Kidney tubule cell (primary cell): ENCODE measurements around the gene HHIPL1.

Source experiments
- DNase-seq: peaks from one replicate; pipeline ENCODE4 v3.0.0-alpha.2; 2018; ENCODE audit warnings: low spot score

The HHIPL1 gene

GRCh38 chr14:99716091-99716849 lies 71.3 kb downstream of the HHIPL1 start:
- DNase-seq, result no peak

DNA sequence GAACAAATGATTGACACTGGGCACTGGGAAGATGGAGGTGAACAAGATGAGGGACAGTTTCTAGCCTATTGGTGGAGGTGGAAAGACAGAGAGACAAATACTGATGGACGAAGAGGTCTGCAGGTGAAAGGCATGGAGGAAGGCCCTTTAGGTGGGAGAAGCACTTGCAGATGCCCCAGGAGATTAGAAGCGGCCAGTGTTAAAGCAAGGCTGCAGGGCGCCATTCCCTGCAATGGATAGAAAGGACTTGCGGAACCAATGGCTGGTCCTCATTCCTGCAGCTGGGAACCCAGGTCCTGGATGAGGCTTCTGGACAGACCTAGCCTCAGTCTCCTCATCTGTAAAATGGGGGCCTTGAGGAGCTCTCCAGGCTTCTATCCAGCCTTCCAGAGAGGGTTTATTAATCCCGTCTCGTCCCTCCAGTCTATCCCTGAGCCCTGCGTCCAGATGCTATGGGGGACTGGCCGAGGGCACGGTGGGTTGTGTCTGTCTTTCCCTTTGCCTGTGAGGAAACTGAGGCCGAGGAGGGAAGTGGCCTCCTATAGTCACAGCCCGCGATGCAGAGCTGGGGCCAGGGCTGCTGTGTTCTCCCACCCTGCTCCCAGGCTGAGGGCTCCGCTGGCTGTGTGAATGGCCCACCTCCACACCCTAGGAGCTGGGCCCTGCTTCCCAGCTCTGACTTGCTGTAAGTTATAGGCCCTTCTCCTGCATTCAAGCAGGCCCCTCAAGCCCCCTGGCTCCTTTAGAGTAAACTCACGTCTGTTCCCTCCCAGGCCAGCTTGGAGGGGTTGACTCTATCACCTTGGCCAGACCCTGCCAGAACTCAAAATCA lies 72.1 kb downstream of the HHIPL1 start:
- DNase-seq, result no peak

DNA sequence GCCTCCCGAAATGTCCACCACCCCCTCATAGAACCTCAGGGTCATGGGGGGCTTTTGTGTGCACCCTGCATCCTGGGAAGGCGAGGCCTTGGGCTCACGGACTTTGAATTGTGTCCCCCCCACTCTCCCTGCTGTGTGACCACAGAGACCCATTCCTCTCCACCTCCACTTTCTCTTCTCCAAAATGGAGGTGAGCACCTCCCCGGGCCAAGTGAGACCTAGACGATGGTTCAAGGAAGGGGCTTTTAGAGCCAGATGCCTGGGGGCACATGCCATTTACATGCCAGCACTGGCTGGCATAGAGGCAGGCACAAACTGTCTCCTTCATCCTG lies 72.7 kb downstream of the HHIPL1 start:
- no peak for DNase-seq

DNA sequence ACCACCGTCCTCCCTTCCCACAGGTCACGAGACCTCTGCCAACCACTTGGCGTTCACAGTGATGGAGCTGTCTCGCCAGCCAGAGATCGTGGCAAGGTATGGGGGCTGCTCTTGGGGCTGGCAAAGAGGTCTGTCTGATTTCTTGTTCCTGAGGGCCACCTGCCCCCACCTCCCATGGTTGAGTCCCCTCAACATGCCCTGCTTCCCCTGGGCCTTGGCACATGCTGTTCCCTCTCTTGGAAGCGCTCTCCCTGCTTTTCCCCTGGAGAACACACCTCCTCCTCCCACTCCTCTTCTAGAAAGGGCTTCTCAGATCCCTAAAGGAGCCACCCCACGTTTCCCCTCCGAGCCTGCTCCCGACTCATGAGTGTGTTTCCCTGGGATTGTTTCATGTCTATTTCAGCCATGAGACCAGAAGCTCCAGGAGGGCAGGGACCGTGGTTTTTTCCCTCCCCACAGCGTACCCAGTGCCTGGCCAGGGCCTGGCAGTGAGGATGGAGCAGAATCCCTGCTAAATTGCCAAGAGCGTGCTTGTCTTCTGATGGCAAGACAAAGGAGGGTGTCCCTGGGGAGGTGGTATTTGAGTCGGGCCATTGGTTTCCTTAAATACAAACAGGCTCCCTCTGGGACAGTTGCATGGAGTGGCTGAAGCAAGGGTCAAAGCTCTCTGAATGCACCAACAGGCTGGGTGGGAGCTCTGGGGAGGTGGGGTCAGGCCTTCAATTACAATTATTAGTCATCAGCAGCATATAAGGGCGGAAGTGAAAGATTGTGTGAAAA lies 73.3 kb downstream of the HHIPL1 start:
- DNase-seq, result no peak

DNA sequence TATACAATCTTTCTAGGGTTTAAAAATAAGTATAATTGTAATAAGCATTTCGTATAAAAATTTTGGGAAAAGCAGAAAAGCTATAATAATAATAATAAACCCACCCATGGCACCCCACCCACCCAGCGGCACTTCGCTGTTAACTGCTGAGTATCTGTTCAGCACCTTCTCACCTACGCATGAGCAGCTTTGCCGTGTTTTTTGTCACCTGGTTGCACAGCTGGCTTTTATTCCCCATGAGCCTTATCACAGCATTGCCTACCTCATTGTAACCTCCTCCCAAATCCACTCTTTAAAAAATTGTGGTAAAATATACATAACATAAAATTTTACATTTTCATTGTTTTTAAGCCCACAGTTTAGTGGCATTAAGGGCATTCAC lies 73.9 kb downstream of the HHIPL1 start:
- DNase-seq, result no peak

DNA sequence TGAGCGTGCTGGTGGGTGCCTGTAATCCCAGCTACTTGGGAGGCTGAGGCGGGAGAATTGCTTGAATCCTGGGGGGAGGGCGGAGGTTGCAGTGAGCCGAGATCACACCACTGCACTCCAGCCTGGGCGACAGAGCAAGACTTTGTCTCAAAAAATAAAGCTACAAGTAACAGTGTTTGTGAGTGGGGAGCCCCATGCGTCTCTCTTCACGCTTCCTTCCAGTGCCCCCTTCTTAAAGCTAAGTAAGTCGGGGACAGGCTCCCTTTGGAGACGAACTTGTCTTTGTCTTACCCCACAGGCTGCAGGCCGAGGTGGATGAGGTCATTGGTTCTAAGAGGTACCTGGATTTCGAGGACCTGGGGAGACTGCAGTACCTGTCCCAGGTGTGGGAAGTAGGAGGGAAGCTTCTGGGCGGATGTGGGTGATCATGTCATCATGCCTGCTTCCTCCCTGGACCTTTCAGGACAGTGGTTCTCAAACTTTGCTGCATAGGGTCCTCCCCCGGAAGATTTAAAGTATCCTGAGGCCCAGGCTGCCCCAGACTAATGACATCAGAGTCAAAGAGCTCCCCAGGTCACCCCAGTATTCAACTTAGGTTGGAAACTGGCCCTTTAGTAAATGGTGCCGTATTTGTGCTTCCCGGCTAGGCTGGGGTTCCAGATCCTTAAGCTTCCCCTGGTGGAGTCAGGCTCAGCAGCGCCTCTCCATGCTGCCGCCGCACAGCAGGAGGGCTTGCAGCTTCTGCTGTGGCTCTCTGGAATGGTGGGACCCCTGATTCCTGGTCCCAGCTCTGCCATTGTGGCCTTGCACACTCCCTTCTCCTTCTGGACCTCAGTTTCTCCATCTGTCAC lies 76.2 kb downstream of the HHIPL1 start:
- no peak for DNase-seq

GRCh38 chr14:99721792-99722516 lies 77.0 kb downstream of the HHIPL1 start:
- DNase-seq, result no peak

DNA sequence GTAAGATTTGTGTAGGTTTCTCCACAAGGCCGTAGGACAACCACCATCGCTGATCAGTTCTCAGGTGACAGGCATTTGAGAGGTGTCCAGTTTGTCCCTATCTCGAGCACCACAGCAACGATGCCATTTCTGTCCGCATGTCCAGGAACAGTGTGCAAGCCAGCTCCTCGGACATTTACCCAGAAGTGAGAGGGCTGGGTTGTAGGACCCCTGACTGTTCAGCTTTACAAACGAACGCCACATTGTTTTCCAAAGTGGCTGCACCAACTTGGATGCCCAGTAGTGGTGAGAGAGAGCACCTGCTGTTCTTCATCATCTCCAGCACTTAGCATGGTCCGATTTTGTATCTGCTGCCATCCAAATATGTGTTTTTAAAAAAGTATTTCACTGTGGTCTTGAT lies 77.8 kb downstream of the HHIPL1 start:
- DNase-seq, result no peak

DNA sequence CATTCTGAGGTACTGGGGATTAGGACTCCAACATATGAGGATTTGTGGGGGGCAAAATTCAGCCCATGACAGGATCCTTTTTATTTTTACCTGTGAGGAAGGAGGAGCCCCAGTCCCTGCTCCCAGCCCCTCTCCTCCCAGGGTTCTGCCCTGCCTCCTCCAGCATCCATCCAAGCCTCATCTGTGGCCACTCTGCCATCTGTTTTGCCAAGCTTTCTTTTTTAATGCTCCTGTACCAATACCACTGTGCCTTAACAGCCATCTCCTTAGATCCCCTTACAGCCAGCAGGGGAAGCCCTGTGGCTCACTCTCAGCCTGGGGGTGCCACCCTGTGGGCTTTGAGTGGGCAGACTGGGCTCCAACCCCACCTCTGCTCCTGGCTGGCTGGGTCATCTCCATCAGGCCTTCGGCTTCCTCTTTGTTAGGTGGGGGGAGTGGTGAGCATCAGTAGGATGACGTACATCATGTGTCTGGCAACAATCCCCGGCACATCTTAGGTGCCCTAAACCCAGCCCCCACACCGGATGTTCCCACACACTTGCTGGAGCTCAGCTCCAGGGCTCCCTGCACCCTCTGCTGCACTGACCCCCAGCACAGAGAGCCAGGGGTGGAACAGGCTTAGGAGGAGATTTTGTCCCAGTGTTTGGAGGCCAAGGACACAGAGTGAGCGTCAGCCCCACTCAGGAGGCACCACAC lies 79.4 kb downstream of the HHIPL1 start:
- no peak for DNase-seq

DNA sequence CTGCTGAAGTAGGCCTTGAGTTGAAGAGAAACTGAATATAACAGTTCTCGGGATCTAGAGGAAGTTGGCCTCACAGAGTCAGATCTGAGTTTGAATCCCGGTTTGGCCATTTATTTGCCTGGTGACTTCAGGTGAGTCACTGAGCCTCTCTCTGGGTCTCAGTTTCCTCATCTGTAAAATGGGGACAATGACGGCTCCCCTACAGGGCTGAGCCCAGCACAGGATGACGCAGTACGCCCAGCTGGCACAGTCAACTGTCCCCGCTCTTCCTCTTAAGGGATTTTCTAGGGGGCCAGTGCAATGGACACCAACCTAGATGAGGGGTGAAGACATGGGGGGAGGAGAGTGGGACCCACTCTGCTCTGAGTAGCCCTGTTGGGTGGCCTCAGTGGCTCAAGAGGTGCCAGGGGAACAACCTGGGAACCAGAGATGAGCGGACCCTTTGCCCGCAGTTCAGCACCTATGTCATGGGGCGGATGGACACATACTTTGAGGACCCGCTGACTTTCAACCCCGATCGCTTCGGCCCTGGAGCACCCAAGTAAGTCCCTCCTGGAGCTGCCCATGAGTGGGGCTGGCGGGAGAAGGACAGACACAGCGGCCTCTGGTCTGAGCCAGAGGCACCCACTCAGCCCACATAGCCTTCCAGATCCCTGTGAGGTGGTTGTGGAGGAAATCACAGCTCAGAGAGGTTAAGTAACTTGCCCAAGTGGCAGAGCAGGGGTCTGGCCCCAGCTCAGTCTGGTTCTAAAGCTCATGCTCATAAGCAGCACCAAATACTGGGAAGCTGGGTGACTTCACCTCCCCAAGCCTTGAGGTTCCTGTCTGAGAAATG lies 80.2 kb downstream of the HHIPL1 start:
- DNase-seq, result no peak

GRCh38 chr14:99725774-99726537 lies 81.0 kb downstream of the HHIPL1 start:
- peak; percentile 40 for DNase-seq

DNA sequence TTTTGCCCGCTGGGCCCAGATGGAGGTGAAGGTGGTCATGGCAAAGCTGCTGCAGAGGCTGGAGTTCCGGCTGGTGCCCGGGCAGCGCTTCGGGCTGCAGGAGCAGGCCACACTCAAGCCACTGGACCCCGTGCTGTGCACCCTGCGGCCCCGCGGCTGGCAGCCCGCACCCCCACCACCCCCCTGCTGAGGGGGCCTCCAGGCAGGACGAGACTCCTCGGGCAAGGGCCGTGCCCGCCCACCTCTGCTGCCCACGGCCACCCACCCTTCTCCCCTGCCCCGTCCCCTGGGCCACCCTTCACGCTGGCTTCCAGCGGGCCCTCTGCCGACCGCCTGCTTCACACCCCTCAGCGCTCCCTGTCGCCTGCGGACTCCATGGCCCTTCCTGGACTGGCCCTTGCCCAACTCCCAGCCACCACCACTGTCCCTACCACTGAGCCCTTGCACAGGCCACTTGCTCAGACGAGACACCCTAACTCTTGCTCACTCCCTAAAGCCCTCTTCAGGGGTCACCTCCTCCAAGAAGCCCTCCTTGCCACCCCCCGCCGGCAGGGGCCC lies 81.7 kb downstream of the HHIPL1 start:
- no peak for DNase-seq

GRCh38 chr14:99727096-99727870 lies 82.4 kb downstream of the HHIPL1 start:
- DNase-seq, result no peak

DNA sequence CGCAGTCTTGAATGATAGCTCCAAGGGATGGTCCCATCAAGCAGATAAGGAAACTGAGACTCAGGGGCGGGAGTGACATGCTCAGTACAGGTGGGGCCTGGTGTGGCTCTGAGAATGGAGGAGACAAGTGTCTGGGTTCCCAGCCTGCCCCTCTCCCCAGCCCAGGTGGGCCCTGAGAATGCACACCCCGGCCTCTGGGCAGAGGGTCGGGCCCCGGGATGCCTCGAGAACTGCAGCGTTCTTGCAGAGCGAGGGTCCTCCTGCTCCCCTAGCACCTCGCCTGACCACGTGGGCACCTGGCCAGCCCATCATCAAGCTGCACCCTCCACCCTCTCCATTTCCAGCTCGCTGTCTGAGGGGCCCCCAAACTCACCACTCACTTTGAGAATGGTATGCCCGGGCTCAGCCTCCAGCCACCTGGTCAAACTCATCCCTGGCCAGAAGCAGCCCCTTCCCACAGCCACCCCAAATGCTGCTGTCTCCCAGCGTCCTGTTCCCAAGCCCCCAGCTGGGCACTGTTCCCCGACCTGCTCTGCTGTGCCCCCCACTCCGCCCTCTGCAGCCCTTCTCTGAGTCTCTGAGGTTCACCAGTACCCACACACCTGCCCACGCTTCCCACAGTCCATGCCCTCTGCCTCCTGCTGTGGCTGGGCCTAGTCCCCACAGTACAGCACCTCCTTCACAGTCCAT lies 83.4 kb downstream of the HHIPL1 start:
- no peak for DNase-seq

- no peak for DNase-seq
These were observed 84.1 kb downstream of the HHIPL1 start for GRCh38 chr14:99728981-99729451.
